Ovary (tissue), 9 donors: ENCODE data around the gene NLGN1. TPM values are rescaled to one million over a fixed set of nuclear protein-coding genes. Genes with fewer than 3 reads are reported as not detected.

ENCODE experiments used
- DNase-seq, 5 donors: peaks; one replicate each; pipeline ENCODE4 v3.0.0-alpha.2; 2019 to 2020
- H3K27ac ChIP-seq, 2 donors: fragments of 200-600 bp; one replicate each; pipeline versions ENCODE4 v1.5.1 to v1.8.0; 2019 to 2022
- H3K27me3 ChIP-seq: fragments of 200-600 bp; one replicate; pipeline ENCODE4 v1.8.0; 2022
- H3K36me3 ChIP-seq: fragments of 200-600 bp; sonication (generic); one replicate; pipeline ENCODE4 v1.5.1; 2019
- H3K4me1 ChIP-seq: one replicate; pipeline ENCODE4 v1.8.1; 2013; ENCODE audit warnings: mild to moderate bottlenecking, moderate library complexity; ENCODE audit not compliant: insufficient read depth
- H3K4me3 ChIP-seq: fragments of 200-600 bp; sonication (generic); one replicate; pipeline ENCODE4 v1.5.1; 2017
- H3K9me3 ChIP-seq, 2 donors: fragments of 200-600 bp in 1 of 2; sonication (generic) in 1 of 2; one replicate each; pipeline versions ENCODE4 v1.5.1 to v1.8.1; 2013 to 2019; ENCODE audit warnings: mild to moderate bottlenecking in 1 of 2, moderate library complexity in 1 of 2
- EP300 ChIP-seq: sonication (generic); formaldehyde crosslinking; IDR thresholded peaks from one replicate; pipeline ENCODE4 v1.6.1; 2017; ENCODE audit warnings: antibody characterized with exemption
- POLR2A ChIP-seq: fragments of 450-650 bp; IDR thresholded peaks from one replicate; pipeline ENCODE4 v1.6.1; 2017; ENCODE audit warnings: antibody characterized with exemption, mild to moderate bottlenecking, moderate library complexity
- WGBS, 3 donors: extraction: QIAGEN DNeasy Blood & Tissue Kit in 1 of 3; methylation state at CpG; one replicate each; pipeline versions ENCODE4 v1.1.5 to v1.1.7; 2013 to 2017; 5-methylcytosine and 5-hydroxymethylcytosine counted together
- intact Hi-C, 4 donors: fragments of 100-400 bp; cut with DNase I; formaldehyde crosslinking; loops; one replicate each; pipeline versions ENCODE4 v1.11.0 to v1.15.1; 2022 to 2023
- polyA plus RNA-seq, 2 donors: library from polyadenylated mRNA; stranded (reverse); fragments of 200-250 nt in 1 of 2; fragments of 350-450 nt in 1 of 2; fragmentation: Illumina TruSeq in 1 of 2; extraction: RNeasy Lipid Tissue Mini Kit (QIAGEN cat#74804) in 1 of 2; gene quantifications; one replicate each; pipeline ENCODE4 v1.2.3, GENCODE V29; 2013 to 2014
- total RNA-seq, 7 donors: library from RNA; depleted of rRNA in 2 of 7; stranded (reverse); fragments of >200 nt in 2 of 7; fragmentation: NEBNext Ultra II Directional in 3 of 7; extraction: Animal tissue kit (Norgen Biotek cat#: 25700) in 3 of 7; gene quantifications; one replicate each; pipeline versions ENCODE4 v1.1.0 to v1.2.4, GENCODE V29; 2016 to 2023
- TF ChIP-seq, protein P1 (sequence below), 3 donors: fragments of 450-650 bp in 2 of 3; fragments of 200-600 bp in 1 of 3; IDR thresholded peaks; one replicate each; pipeline versions ENCODE4 v1.5.1 to v1.8.0; 2016 to 2022; ENCODE audit warnings: antibody characterized with exemption in 3 of 3, mild to moderate bottlenecking in 1 of 3
- donor health status: DM: no; HTN: no; CAD: no; lungs with moderate emphysema.
- donor health status: DM: no; HTN: no; CAD: no.
- donor health status: Bipolar disorder and iron deficiency.
- donor health status: DM: yes; HTN: yes; CAD: no.
- donor health status: DM: no; HTN: no; CAD: no.
- donor health status: DM: yes; HTN: yes; CAD: no.

NLGN1 gene
- total and polyA plus RNA-seq, 9 donors = 1.2 to 7.7 (median 4.6) TPM

- no peak for DNase-seq
- WGBS, 3 donors = 89 to 95% (median 94%) methylated on average over 2 of the region's 2 CpGs
- Histone ChIP-seq H3K9me3 (no peaks in the 10 kb centered on the region), H3K27ac (no peak overlapping the region), H3K4me1 (no peaks in the 10 kb centered on the region), H3K4me3 (no peak overlapping the region), H3K27me3 (no peaks in the 10 kb centered on the region), H3K36me3 (no peaks in the 10 kb centered on the region)
- intact Hi-C loops = no loop called here
- TF ChIP-seq, protein P1, sequence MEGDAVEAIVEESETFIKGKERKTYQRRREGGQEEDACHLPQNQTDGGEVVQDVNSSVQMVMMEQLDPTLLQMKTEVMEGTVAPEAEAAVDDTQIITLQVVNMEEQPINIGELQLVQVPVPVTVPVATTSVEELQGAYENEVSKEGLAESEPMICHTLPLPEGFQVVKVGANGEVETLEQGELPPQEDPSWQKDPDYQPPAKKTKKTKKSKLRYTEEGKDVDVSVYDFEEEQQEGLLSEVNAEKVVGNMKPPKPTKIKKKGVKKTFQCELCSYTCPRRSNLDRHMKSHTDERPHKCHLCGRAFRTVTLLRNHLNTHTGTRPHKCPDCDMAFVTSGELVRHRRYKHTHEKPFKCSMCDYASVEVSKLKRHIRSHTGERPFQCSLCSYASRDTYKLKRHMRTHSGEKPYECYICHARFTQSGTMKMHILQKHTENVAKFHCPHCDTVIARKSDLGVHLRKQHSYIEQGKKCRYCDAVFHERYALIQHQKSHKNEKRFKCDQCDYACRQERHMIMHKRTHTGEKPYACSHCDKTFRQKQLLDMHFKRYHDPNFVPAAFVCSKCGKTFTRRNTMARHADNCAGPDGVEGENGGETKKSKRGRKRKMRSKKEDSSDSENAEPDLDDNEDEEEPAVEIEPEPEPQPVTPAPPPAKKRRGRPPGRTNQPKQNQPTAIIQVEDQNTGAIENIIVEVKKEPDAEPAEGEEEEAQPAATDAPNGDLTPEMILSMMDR (IDR thresholded peaks at IDR 0.05) = no peak
- no peak for TF ChIP-seq EP300
- TF ChIP-seq POLR2A = no peak
Measured at GRCh38 chr3:174233511-174233910, 836.0 kb downstream of the NLGN1 start.

DNA sequence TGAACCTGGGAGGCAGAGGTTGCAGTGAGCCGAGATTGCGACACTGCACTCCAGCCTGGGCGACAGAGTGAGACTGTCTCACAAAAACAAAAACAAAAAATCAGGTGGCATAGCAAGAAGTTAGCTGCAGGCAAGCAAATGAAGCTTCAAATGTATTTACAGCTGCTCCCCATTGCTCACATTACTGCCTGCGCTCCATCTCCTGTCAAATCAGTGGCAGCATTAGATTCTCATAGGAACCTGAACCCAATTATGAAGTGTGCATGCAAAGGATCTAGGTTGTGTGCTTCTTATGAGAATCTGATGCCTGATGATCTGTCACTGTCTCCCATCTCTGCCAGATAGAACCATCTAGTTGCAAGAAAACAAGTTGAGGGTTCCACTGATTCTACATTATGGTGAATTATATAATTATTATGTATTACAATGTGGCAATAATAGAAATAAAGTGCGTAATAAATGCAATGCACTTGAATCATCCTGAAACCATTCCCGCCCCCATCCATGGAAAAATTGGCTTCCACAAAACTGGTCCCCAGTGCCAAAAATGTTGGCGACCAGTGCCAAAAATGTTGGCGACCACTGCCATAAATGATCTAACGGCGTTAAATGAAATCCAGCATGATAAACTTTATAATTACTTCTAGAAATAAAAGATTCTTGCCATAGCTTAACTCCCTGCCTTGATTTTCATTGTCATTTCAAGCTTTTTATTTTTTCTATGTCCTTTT, 844.9 kb downstream of the NLGN1 start:
- WGBS, 3 donors = 77 to 91% (median 80%) methylated on average over 10 of the region's 10 CpGs
- no peak overlapping the region for H3K27ac ChIP-seq
- TF ChIP-seq, protein P1 (IDR thresholded peaks at IDR 0.05) = no peak
- TF ChIP-seq POLR2A (no peak), EP300 (no peak)
- no peak for DNase-seq
- H3K4me3 ChIP-seq = no peak overlapping the region
- intact Hi-C loops = no loop called here
- H3K36me3 ChIP-seq = no peaks in the 10 kb centered on the region
- H3K9me3 ChIP-seq = no peaks in the 10 kb centered on the region
- no peaks in the 10 kb centered on the region for H3K27me3 ChIP-seq
- H3K4me1 ChIP-seq = no peaks in the 10 kb centered on the region

GRCh38 chr3:174243171-174243570, 845.6 kb downstream of the NLGN1 start:
- 57 to 67% (median 61%) methylated on average over 2 of the region's 2 CpGs for WGBS, 3 donors
- no peaks in the 10 kb centered on the region for H3K27me3 ChIP-seq
- TF ChIP-seq EP300 = no peak
- TF ChIP-seq, protein P1 (IDR thresholded peaks at IDR 0.05) = no peak
- no peak for TF ChIP-seq POLR2A
- no peaks in the 10 kb centered on the region for H3K9me3 ChIP-seq
- intact Hi-C loops = no loop called here
- H3K36me3 ChIP-seq = no peaks in the 10 kb centered on the region
- H3K4me1 ChIP-seq = no peaks in the 10 kb centered on the region
- H3K4me3 ChIP-seq = no peak overlapping the region
- DNase-seq = no peak
- H3K27ac ChIP-seq = no peak overlapping the region

- intact Hi-C loops = no loop called here
- Histone ChIP-seq H3K9me3 (no peaks in the 10 kb centered on the region), H3K27ac (no peak overlapping the region), H3K4me3 (no peak overlapping the region), H3K4me1 (peaks cover 3% of the 10 kb centered on the region), H3K36me3 (no peaks in the 10 kb centered on the region), H3K27me3 (no peaks in the 10 kb centered on the region)
- TF ChIP-seq EP300 (no peak), POLR2A (no peak)
- TF ChIP-seq, protein P1 (IDR thresholded peaks at IDR 0.05) = no peak
- WGBS, 3 donors = 44 to 52% (median 50%) methylated on average over 1 of the region's 1 CpG
- no peak for DNase-seq
Measured at GRCh38 chr3:174247687-174248152, 850.2 kb downstream of the NLGN1 start.
